ENCODE results near the gene GALE. TPM values are rescaled to one million over a fixed set of nuclear protein-coding genes. Genes with fewer than 3 reads are reported as not detected.
"Not testable (repeated sequence)": the region's sequence is repeated elsewhere in the genome, so short reads cannot be mapped to it uniquely, and the experiment has no call there.

The GALE gene
- polyA plus RNA-seq, 3 donors = 17.6 to 21.9 (median 18.0) TPM

- Histone ChIP-seq H2AFZ (ENCODE audit: insufficient read depth, low read depth, low read length, poor library complexity, severe bottlenecking) (no peak overlapping the region), H3K9me3 (replicated peaks in 1 of 2; ENCODE audit: control insufficient read depth in 1 of 2, insufficient read depth in 1 of 2, low read length in 2 of 2) (peaks cover 0 to 5% of the 10 kb centered on the region in 2 donors), H4K20me1 (ENCODE audit: insufficient read depth, low read length) (no peaks in the 10 kb centered on the region), H3K36me3 (replicated peaks in 1 of 2; ENCODE audit: control insufficient read depth in 1 of 2, insufficient read depth in 2 of 2, low read length in 2 of 2) (peaks cover 43 to 67% of the 10 kb centered on the region in 2 donors), H3K4me2 (replicated peaks; ENCODE audit: extremely low read depth, low read length, poor library complexity, severe bottlenecking) (no peak overlapping the region), H3K4me1 (ENCODE audit: control insufficient read depth in 1 of 2, insufficient read depth in 2 of 2, low read length in 2 of 2) (no peaks in the 10 kb centered on the region), H3K79me2 (ENCODE audit: insufficient read depth, low read length) (no peaks in the 10 kb centered on the region), H3K27ac (ENCODE audit: low read depth in 1 of 2, low read length in 2 of 2) (no peak overlapping the region), H3K27me3 (ENCODE audit: control insufficient read depth in 2 of 2, insufficient read depth in 2 of 2, low read length in 2 of 2) (no peaks in the 10 kb centered on the region), H3K9ac (ENCODE audit: insufficient read depth, low read length, poor library complexity, severe bottlenecking) (no peak overlapping the region), H3K4me3 (replicated peaks in 1 of 3; ENCODE audit: low read depth in 2 of 3, low read length in 3 of 3) (no peak overlapping the region)
- WGBS (ENCODE audit: insufficient coverage) = 100% methylated on average over 1 of the region's 12 CpGs
- intact Hi-C loops (cut with micrococcal nuclease) = no loop called here
- TF ChIP-seq CTCF (IDR thresholded peaks at IDR 0.05) = no peak
- Mint-ChIP-seq H3K27ac (no peak overlapping the region), H3K36me3 (peaks cover 47 to 73% of the 10 kb centered on the region in 2 donors), H3K4me1 (no peaks in the 10 kb centered on the region), H3K27me3 (ENCODE audit: low read depth in 3 of 3) (no peaks in the 10 kb centered on the region), H3K9me3 (peaks cover 5 to 20% (median 10%) of the 10 kb centered on the region in 7 donors), H3K4me3 (no peak overlapping the region)
- DNase-seq = no peak
These were observed 48.4 kb upstream of the GALE start for GRCh38 chr1:23848673-23849616.

GRCh38 chr1:23847482-23848095 is 47.0 kb upstream of the GALE start:
- H3K27me3 ChIP-seq (ENCODE audit: control insufficient read depth in 2 of 2, insufficient read depth in 2 of 2, low read length in 2 of 2); H4K20me1 ChIP-seq (ENCODE audit: insufficient read depth, low read length); H3K4me1 ChIP-seq (ENCODE audit: control insufficient read depth in 1 of 2, insufficient read depth in 2 of 2, low read length in 2 of 2); H3K79me2 ChIP-seq (ENCODE audit: insufficient read depth, low read length); H3K4me3 ChIP-seq (replicated peaks in 1 of 3; ENCODE audit: low read depth in 2 of 3, low read length in 3 of 3); H3K27ac Mint-ChIP-seq; H3K27ac ChIP-seq (ENCODE audit: low read depth in 1 of 2, low read length in 2 of 2); H2AFZ ChIP-seq (ENCODE audit: insufficient read depth, low read depth, low read length, poor library complexity, severe bottlenecking); H3K9me3 ChIP-seq (replicated peaks in 1 of 2; ENCODE audit: control insufficient read depth in 1 of 2, insufficient read depth in 1 of 2, low read length in 2 of 2); H3K4me1 Mint-ChIP-seq; intact Hi-C loops (cut with micrococcal nuclease); H3K4me3 Mint-ChIP-seq; H3K27me3 Mint-ChIP-seq (ENCODE audit: low read depth in 3 of 3); H3K9ac ChIP-seq (ENCODE audit: insufficient read depth, low read length, poor library complexity, severe bottlenecking); DNase-seq; H3K4me2 ChIP-seq (replicated peaks; ENCODE audit: extremely low read depth, low read length, poor library complexity, severe bottlenecking): not testable (repeated sequence)
- WGBS (ENCODE audit: insufficient coverage) = no CpG with 5 or more reads among the region's 2 CpGs
- Mint-ChIP-seq H3K9me3 (peaks cover 3 to 20% (median 9%) of the 10 kb centered on the region in 7 donors), H3K36me3 (peaks cover 46 to 74% of the 10 kb centered on the region in 2 donors)
- H3K36me3 ChIP-seq (replicated peaks in 1 of 2; ENCODE audit: control insufficient read depth in 1 of 2, insufficient read depth in 2 of 2, low read length in 2 of 2) = peaks cover 43 to 73% of the 10 kb centered on the region in 2 donors
